Panc1 (cell line): Measurements from ENCODE around the gene IP6K1. TPM values are rescaled to one million over a fixed set of nuclear protein-coding genes. Genes with fewer than 3 reads are reported as not detected.

Experiments
- ATAC-seq: fragments of 200-7000 bp; cut with Tn5 transposase; 2 replicates; pipeline ENCODE4 v1.9.1; 2020; ENCODE audit warnings: mild to moderate bottlenecking, moderate library complexity
- BruUV-seq: library from RNA; stranded (reverse); fragments of 400-500 nt; replicated peaks from 2 replicates; lab custom pipeline; 2021; lab: Mats Ljungman, UMichigan
- CTCF ChIA-PET: fragments of 300-600 bp; sonication (Branson Sonifier 250); formaldehyde crosslinking; loops from one replicate; lab custom pipeline; 2022; ENCODE audit warnings: antibody characterized with exemption; lab: Charles Lee
- POLR2A ChIA-PET: fragments of 300-600 bp; sonication (Branson Sonifier 250); formaldehyde crosslinking; loops from one replicate; lab custom pipeline; 2022; ENCODE audit warnings: antibody characterized with exemption; lab: Charles Lee
- DNase-seq: peaks from one replicate; pipeline ENCODE4 v3.0.0-alpha.2; 2010; ENCODE audit warnings: low read depth, low spot score
- H3K27ac ChIP-seq: 2 replicates; pipeline ENCODE4 v1.5.1; 2011; ENCODE audit warnings: mild to moderate bottlenecking, low read length, inconsistent platforms
- H3K27me3 ChIP-seq: fragments of 200-500 bp; sonication (Bioruptor generic); 2 replicates; pipeline ENCODE4 v1.6.0; 2014; ENCODE audit warnings: low read length, inconsistent platforms; ENCODE audit not compliant: control insufficient read depth, insufficient read depth
- H3K36me3 ChIP-seq: fragments of 200-500 bp; sonication (Bioruptor generic); 2 replicates; pipeline ENCODE4 v1.5.1; 2014; ENCODE audit warnings: inconsistent platforms, mild to moderate bottlenecking, low read length, moderate library complexity; ENCODE audit not compliant: control insufficient read depth, insufficient read depth
- H3K4me1 ChIP-seq: 2 replicates; pipeline ENCODE4 v1.5.1; 2011; ENCODE audit warnings: inconsistent platforms, mild to moderate bottlenecking, low read length, moderate library complexity; ENCODE audit not compliant: control insufficient read depth, insufficient read depth
- H3K4me3 ChIP-seq, 2 experiments: 2 replicates each; pipeline ENCODE4 v1.5.1; 2011 to 2012; ENCODE audit warnings: low read depth in 2 of 2, low read length in 2 of 2, mild to moderate bottlenecking in 2 of 2, inconsistent platforms in 1 of 2, moderate library complexity in 1 of 2
- H3K9me3 ChIP-seq: fragments of 200-500 bp; sonication (Bioruptor generic); 2 replicates; pipeline ENCODE4 v1.5.1; 2014; ENCODE audit warnings: low read depth, mild to moderate bottlenecking, inconsistent platforms, low read length, moderate library complexity; ENCODE audit not compliant: control insufficient read depth, insufficient read depth
- CTCF ChIP-seq: fragments of 450-650 bp; IDR thresholded peaks from 2 replicates; pipeline ENCODE4 v1.5.1; 2017; ENCODE audit warnings: mild to moderate bottlenecking
- POLR2AphosphoS5 ChIP-seq: IDR thresholded peaks from 2 replicates; pipeline ENCODE4 v1.6.1; 2012; ENCODE audit warnings: mild to moderate bottlenecking, low read depth, low read length, moderate library complexity
- REST ChIP-seq, 2 experiments: IDR thresholded peaks; 2 replicates each; pipeline ENCODE4 v1.6.1; 2011 to 2012; ENCODE audit warnings: low read depth in 2 of 2, control low read depth in 1 of 2, low read length in 1 of 2, mild to moderate bottlenecking in 1 of 2, moderate library complexity in 1 of 2; ENCODE audit not compliant: insufficient read depth in 1 of 2
- SIN3A ChIP-seq: IDR thresholded peaks from 2 replicates; pipeline ENCODE4 v1.6.1; 2012; ENCODE audit warnings: low read depth, mild to moderate bottlenecking, low read length, moderate library complexity, borderline replicate concordance; ENCODE audit not compliant: insufficient read depth
- TCF7L2 ChIP-seq: IDR thresholded peaks from 2 replicates; pipeline ENCODE4 v1.6.1; 2011; ENCODE audit warnings: mild to moderate bottlenecking, low read depth, low read length, inconsistent platforms
- in situ Hi-C: cut with HindIII; loops from 2 replicates; pipeline ENCODE4 v1.10.0; 2016; ENCODE audit warnings: low sequenced_read_pairs, low pct_unique_long_range_greater_than_20kb
- intact Hi-C: fragments of 100-400 bp; cut with micrococcal nuclease; formaldehyde crosslinking; loops from one replicate; pipeline ENCODE4 v1.10.0; 2022; ENCODE audit not compliant: unreplicated experiment
- total RNA-seq: library from RNA; stranded (reverse); gene quantifications from one replicate; pipeline ENCODE4 v1.2.1, GENCODE V29; 2021; ENCODE audit not compliant: unreplicated experiment

Gene IP6K1
- total RNA-seq, 1 experiment from 2014 or later = 39.8 TPM

- no TSS peak for BruUV-seq
- intact Hi-C loops = no loop called here
- ChIA-PET CTCF (no interaction called here), POLR2A (no interaction called here)
- Histone ChIP-seq H3K4me1 (no peaks in the 10 kb centered on the region), H3K4me3 (no peak overlapping the region), H3K9me3 (no peaks in the 10 kb centered on the region), H3K27ac (no peak overlapping the region), H3K27me3 (no peaks in the 10 kb centered on the region), H3K36me3 (peaks cover 5% of the 10 kb centered on the region; the same call in 1 of the 2 replicates)
- in situ Hi-C loops = no loop called here
- DNase-seq (no peak), ATAC-seq (no peak)
- TF ChIP-seq TCF7L2 = no peak
- no peak for TF ChIP-seq CTCF
- TF ChIP-seq SIN3A = no peak
- TF ChIP-seq REST (IDR thresholded peaks at IDR 0.05; ENCODE audit: insufficient read depth in 1 of 2, low read depth in 2 of 2, low read length in 1 of 2) = no peak
- TF ChIP-seq POLR2AphosphoS5 = no peak
Measured at GRCh38 chr3:49729966-49730609, 56.3 kb downstream of the IP6K1 start.

- POLR2A ChIA-PET = no interaction called here
- DNase-seq (no peak), ATAC-seq (no peak)
- in situ Hi-C loops (no loop called here), intact Hi-C loops (no loop called here)
- Histone ChIP-seq H3K4me1 (peaks cover 8% of the 10 kb centered on the region), H3K27ac (no peak overlapping the region), H3K36me3 (peaks cover 6% of the 10 kb centered on the region; the same call in 1 of the 2 replicates), H3K27me3 (no peaks in the 10 kb centered on the region), H3K4me3 (no peak overlapping the region), H3K9me3 (no peaks in the 10 kb centered on the region)
- no TSS peak for BruUV-seq
- CTCF ChIA-PET = no interaction called here
- TF ChIP-seq SIN3A (no peak), POLR2AphosphoS5 (no peak), REST (IDR thresholded peaks at IDR 0.05; ENCODE audit: insufficient read depth in 1 of 2, low read depth in 2 of 2, low read length in 1 of 2) (no peak), TCF7L2 (no peak), CTCF (no peak)
Measured at GRCh38 chr3:49727924-49728361, 58.4 kb downstream of the IP6K1 start.
